ENCODE results near the gene DHX16.

Gene DHX16

GRCh38 chr6:30696432-30696831, 23.6 kb upstream of the DHX16 start:
- no peak for DNase-seq (ENCODE audit: low read depth in 2 of 3, low spot score in 1 of 3)

- no peak for DNase-seq (ENCODE audit: low read depth in 2 of 3, low spot score in 1 of 3)
These were observed 18.5 kb upstream of the DHX16 start for GRCh38 chr6:30691208-30691847.

- peak in 2 of 3 donors; percentile 65 to 79 for DNase-seq (ENCODE audit: low read depth in 2 of 3, low spot score in 1 of 3)
These were observed 17.8 kb upstream of the DHX16 start, which contains the start of gene NRM for GRCh38 chr6:30690403-30691207. Gene NRM (minus strand): TSS chr6:30690984. CDS start chr6:30690974, 10 bp downstream.

- DNase-seq (ENCODE audit: low read depth in 2 of 3, low spot score in 1 of 3), result no peak
These were observed 17.2 kb upstream of the DHX16 start for GRCh38 chr6:30689985-30690384.

DNA sequence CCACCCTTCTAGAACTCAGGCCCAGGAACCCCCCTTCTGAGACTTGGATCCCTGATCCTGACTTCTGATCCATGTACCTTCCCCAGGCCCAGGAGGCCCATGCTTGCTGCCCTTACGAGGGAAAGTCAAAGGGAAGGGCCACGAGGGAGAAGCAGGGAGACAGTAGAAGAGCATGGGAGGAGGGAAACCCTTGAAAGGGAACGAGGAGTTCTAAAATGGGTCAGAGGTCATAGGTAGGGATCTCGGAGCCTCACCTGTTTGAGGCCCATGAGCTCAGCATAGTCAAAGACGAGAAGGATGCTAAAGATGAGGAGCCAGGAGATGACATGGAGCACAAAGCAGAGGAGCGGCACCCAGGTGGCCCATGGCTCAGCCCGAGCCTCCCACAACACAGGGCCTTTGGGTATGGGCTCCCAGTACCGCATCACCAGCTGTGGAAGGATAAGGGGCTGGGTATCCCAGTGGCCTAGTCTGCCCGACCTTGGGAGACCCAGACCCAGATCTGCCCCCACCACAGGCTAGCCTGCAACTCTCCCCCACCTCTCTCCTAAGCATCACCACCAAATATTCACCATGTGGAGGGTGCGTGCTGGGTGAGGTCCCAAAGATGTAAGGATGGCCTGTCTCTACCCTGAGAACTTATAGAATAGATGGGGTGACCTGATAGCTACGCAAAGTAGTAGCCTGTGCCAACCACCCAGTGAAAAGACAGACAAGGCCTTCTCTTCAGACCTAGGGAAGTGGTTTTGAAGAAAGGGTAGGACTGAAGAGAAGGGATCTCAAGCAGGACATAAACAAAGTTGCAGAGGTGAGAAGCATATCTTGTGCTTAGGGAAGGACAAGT, 16.4 kb upstream of the DHX16 start:
- DNase-seq (ENCODE audit: low read depth in 2 of 3, low spot score in 1 of 3), result no peak

- no peak for DNase-seq (ENCODE audit: low read depth in 2 of 3, low spot score in 1 of 3)
These were observed 15.8 kb upstream of the DHX16 start for GRCh38 chr6:30688569-30688968.

DNA sequence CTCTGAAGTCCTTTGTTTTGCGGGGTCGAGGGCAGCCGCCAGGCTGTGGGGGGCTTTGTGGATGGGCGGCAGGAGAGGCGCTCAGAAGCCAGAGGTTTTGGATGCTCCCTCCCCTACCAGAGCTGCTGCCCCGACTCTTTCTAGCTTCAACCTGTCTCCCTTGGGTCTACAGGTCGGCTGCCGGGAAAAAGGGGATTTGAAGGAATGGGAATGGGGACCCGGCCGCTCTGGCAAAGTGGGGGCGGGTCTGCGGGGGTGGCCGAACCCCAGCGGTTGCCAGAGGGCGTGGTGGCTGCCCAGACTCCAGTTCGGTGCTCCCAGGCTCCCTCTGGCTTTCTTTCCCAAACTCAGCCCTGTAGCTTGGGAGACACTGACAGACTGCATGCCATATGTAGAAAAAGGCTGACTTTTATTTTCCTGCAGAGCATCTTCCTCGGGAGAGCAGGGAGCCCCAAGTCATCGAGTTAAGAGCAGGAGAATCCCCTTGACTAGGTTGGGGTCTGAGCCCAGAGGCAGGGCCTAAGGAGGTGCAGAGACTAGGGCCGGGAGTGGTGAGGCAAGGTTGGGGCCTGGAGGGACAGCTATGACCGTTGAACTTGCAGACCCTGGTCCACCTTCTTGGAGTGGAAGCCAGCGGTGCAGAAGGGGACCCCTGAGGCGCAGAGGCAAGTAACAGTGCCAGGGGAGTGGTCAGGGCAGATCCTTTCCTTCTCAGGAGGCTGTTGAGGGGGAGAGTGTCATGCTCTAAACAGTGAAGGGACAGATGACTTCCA, 15.0 kb upstream of the DHX16 start:
- no peak for DNase-seq (ENCODE audit: low read depth in 2 of 3, low spot score in 1 of 3)

DNA sequence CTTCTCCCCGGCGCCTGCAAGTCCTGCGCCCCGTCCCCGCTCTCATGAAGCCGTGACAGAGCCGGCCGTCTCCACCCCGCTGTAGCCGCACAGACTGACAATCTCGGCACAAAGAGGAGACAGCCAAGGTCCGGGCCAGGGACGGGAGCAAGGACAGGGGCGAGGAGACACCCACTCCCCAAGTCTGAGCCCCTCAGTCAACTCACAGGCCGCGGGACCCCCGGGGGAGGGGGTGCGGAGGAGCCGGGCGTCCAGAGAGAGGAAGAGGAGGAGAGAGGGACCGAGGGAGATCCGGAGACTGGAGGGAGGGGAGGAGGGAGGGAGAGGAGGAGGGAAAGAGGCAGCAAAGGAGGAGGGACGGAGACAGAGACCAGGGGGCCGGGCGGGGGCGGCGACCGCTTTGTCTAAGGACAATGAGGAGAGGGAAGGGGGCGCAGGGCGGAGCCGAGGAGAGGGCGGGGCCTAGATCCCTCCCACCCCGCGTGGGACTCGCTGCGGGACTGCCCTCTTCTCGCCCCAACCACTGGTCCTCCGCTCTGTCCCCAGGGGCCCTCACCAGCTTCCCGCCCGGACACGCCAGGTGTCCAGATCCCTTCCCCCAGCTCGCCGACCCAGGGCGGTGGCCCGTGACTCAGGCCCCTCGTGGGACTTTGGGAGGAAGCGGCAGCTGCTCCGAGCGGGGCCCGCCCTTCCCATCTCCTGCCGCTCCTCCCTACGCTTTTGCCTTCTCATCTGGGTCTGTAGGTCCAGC, 14.3 kb upstream of the DHX16 start:
- DNase-seq (ENCODE audit: low read depth in 2 of 3, low spot score in 1 of 3), result peak; percentile 76 to 86 (median 78)

GRCh38 chr6:30686009-30686907, 13.5 kb upstream of the DHX16 start, which contains the start of gene PPP1R18:
Gene PPP1R18 (minus strand): TSS chr6:30686645. CDS start chr6:30686018, 627 bp downstream.
- DNase-seq (ENCODE audit: low read depth in 2 of 3, low spot score in 1 of 3), result peak; percentile 67 to 87 (median 73)

DNA sequence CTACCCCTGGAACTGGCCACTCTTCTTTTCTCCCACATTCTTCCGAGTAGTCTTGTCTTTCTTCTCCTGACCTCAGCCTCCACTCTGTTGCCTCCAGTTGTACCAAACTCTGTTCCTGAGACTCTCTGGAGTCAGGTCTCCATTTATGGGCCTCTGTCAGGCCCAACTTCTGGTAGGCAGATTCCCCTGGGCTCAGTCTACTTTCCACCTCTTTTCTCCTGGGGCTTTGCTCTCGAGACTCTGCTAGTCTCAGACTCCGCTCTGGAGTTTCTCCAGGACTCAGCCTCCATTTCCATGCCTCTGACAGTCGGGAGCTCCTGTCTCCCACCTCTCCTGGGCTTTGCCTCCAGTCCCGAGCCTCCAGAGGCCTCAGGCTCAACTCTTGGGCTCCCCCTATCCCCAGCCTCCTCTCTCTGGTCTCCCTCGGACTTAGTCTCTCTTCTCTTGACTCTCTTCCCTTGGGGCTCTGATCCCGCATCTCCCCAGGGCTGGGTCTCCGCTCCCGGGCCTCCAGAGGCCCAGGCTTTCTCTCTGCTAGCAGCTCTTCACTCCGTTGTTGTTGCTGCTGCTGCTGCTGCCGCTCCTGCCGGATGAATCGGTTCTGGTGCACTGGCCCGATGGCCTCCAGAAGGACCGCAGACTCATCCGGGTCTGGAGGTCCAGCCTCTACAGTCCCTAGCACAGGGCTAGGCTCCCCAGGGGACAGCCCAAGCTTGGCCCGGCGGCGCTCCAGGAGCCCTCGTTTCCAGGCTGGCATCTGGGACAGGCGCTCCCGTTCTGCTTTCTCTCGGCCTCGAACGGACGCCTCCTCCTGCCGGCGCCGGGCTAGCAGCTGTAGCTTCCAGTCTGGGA, 12.6 kb upstream of the DHX16 start:
- DNase-seq (ENCODE audit: low read depth in 2 of 3, low spot score in 1 of 3), result no peak

GRCh38 chr6:30684386-30685156, 11.8 kb upstream of the DHX16 start:
- DNase-seq (ENCODE audit: low read depth in 2 of 3, low spot score in 1 of 3), result peak in 1 of 3 donors; percentile 50

DNA sequence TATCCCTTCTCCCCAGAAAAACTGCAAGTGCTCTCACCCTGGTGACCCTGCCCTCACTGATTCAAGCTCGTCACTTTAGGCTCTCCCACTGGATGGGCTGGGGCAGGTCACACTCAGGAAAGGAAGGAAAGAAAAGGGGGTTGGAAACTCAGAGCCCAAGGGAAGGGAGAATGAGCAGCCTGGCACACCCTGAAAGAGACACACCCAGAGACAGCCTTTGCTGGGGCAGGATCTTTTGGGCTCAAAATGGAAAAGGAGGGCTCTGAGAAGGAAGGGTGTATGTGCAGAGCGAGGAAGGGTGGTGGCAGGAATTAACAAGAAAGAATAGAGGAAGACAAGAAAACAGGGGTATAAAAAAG, 11.2 kb upstream of the DHX16 start:
- DNase-seq (ENCODE audit: low read depth in 2 of 3, low spot score in 1 of 3), result no peak

GRCh38 chr6:30683183-30683979, 10.6 kb upstream of the DHX16 start:
- no peak for DNase-seq (ENCODE audit: low read depth in 2 of 3, low spot score in 1 of 3)

DNA sequence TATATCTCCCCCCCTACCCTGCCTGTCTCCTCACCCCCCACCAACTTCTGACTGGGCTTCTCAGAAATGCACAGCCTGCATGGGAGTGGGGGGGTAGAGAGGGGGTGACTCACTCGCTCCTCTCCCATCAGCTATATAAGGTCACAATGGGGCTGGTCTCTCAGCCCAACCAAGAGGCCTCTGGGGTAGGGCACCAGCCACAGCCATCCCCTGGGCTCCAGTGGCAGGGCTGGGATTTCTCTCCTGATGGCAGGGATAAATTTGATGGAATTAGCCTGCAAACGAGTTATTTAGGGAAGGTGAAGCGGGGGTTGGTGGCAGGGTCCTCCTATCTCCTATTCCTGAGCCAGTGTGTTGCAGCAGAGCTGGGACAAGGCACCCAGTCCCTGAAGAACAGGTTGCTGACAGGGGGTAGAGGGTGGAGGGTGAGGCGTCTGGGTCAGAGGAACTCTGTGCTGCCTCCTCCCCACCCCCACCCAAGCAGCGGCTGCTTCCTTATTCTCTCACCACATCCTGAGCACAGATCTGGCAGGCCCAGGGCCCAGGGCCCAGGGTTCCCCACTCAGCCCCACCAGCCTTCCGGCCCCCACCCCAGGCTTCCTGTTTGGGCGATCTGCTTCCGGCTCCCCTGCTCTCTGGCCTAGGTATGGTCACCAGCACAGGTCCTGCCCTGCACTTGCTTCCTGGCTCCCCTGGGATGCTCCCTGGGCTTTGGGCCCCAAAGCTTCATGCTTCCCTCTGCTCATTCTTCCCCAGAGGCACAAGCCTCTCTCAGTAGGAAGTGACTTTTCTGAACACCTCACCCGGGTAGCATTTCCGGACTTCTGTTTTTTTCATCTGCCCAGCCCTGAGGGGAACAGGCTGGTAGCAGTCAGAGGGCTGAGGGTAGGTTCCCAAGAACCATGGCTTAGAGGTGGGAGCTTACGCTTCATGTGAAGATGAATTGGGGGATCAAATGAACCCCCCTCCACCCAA, 9.6 kb upstream of the DHX16 start:
- peak; percentile 75 to 81 (median 79) for DNase-seq (ENCODE audit: low read depth in 2 of 3, low spot score in 1 of 3)

DNA sequence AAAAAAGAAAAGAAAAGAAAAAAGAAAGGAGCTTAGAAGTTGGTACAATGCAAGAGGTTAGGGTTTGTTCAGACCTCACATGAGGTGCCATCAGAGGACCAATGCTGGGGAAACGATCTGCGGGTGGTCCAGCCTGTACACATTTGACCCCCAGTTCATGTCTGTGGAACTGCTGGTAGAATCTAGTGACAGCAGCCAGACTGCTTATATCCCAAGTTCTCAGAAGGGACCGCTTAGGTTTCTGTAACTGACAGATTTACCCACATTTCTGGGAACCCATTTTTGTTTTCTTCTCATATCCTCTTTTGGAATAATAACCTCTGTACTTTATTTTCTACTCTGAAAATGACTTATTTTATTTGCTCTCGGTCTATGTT, 8.9 kb upstream of the DHX16 start:
- no peak for DNase-seq (ENCODE audit: low read depth in 2 of 3, low spot score in 1 of 3)

Measured in stimulated activated CD4-positive, alpha-beta T cell treated with anti-CD3 and anti-CD28 coated beads, Interleukin-12 subunit alpha, Interleukin-12 subunit beta, amount 100 ng/mL, for 48 hours (primary cell).